Activated naive CD4-positive, alpha-beta T cell treated with anti-CD3 and anti-CD28 coated beads for 36 hours (primary cell): Measurements from ENCODE around the gene ITGAD. TPM values are rescaled to one million over a fixed set of nuclear protein-coding genes. Genes with fewer than 3 reads are reported as not detected.

Source experiments
- CTCF ChIA-PET: fragments of 350-600 bp; sonication (Branson Sonifier 250); formaldehyde crosslinking; loops from one replicate; lab custom pipeline; 2021; ENCODE audit warnings: antibody characterized with exemption; lab: Charles Lee
- DNase-seq: peaks from one replicate; pipeline ENCODE4 v3.0.0-alpha.2; 2020
- H3K27ac Mint-ChIP-seq: one replicate; pipeline ENCODE4 v1.8.0; 2021; ENCODE audit warnings: mild to moderate bottlenecking, mixed read lengths
- H3K27me3 Mint-ChIP-seq: one replicate; pipeline ENCODE4 v1.8.0; 2021; ENCODE audit warnings: low read depth, mixed read lengths
- H3K36me3 Mint-ChIP-seq: one replicate; pipeline ENCODE4 v1.8.0; 2021; ENCODE audit warnings: low read depth, mixed read lengths
- H3K4me1 Mint-ChIP-seq: one replicate; pipeline ENCODE4 v1.8.0; 2021; ENCODE audit warnings: low read depth, mixed read lengths
- H3K4me3 Mint-ChIP-seq: one replicate; pipeline ENCODE4 v1.8.0; 2021; ENCODE audit warnings: mild to moderate bottlenecking, moderate library complexity, mixed read lengths
- H3K9me3 Mint-ChIP-seq: one replicate; pipeline ENCODE4 v1.8.0; 2021; ENCODE audit warnings: mixed read lengths
- intact Hi-C: fragments of 100-400 bp; cut with micrococcal nuclease; formaldehyde crosslinking; loops from one replicate; pipeline ENCODE4 v1.15.1; 2023
- total RNA-seq, 2 experiments: library from RNA; stranded (reverse); gene quantifications; one replicate each; pipeline ENCODE4 v1.2.3, GENCODE V29; 2021

Gene ITGAD
- total RNA-seq, 2 experiments from 2014 or later: not detected

DNA sequence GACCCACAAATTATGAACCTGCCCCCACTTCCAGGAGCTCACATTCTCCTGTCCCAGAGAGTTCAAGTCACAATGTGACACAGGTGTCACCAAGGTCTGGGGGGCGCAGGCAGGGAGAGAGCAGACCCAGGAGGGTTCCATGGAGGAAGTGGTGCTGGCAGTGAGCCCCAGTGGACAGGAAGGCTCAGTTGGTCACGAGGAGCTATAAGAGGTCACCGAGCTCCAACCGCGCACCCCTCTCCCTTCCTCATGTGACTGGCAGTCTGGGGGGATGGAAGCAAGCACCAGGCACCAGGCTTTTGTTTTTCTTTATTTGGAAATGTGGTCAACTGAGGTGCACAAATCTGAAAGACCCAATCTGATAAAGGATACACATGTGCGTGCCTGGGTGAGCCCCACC lies 2.5 kb downstream of the ITGAD start:
- Mint-ChIP-seq H3K27ac (no peak overlapping the region), H3K36me3 (no peaks in the 10 kb centered on the region), H3K27me3 (no peaks in the 10 kb centered on the region), H3K4me3 (no peak overlapping the region), H3K4me1 (no peaks in the 10 kb centered on the region), H3K9me3 (peaks cover 11% of the 10 kb centered on the region)
- DNase-seq: no peak
- CTCF ChIA-PET: interaction anchor here (0.7 kb wide), 1 partner anchor 49 kb away, joined by 3 read pairs; no protein-coding TSS in a partner anchor
- intact Hi-C loops: no loop called here

DNA sequence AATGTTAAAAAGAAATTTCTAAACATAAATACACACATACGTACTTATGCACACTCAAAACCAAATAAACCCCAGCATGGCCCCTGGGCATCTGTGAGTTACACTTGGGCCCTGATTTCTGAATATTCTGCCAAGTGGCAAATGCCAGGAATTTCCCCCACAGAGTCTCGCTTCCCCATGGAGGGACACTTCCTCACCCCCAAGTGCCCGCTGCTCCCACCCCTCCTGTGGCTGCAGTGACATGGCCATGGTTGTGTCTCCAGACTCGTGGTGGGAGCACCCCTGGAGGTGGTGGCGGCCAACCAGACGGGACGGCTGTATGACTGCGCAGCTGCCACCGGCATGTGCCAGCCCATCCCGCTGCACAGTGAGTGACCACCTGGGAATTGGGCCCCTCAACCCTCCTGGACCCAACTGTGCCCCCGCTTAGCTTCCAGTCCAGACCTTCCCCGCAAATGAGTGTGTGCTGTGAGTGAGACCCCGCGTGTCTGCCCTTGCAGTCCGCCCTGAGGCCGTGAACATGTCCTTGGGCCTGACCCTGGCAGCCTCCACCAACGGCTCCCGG lies 4.0 kb downstream of the ITGAD start:
- H3K27me3 Mint-ChIP-seq: no peaks in the 10 kb centered on the region
- H3K27ac Mint-ChIP-seq: no peak overlapping the region
- no peak overlapping the region for H3K4me3 Mint-ChIP-seq
- no peaks in the 10 kb centered on the region for H3K36me3 Mint-ChIP-seq
- DNase-seq: no peak
- intact Hi-C loops: no loop called here
- H3K4me1 Mint-ChIP-seq: no peaks in the 10 kb centered on the region
- CTCF ChIA-PET: no interaction called here
- peaks cover 11% of the 10 kb centered on the region for H3K9me3 Mint-ChIP-seq

- Mint-ChIP-seq H3K27me3 (no peaks in the 10 kb centered on the region), H3K9me3 (peaks cover 11% of the 10 kb centered on the region), H3K4me1 (no peaks in the 10 kb centered on the region), H3K27ac (no peak overlapping the region), H3K36me3 (no peaks in the 10 kb centered on the region), H3K4me3 (no peak overlapping the region)
- intact Hi-C loops: no loop called here
- CTCF ChIA-PET: no interaction called here
- DNase-seq: no peak
Measured at GRCh38 chr16:31397701-31398100, 4.6 kb downstream of the ITGAD start.

DNA sequence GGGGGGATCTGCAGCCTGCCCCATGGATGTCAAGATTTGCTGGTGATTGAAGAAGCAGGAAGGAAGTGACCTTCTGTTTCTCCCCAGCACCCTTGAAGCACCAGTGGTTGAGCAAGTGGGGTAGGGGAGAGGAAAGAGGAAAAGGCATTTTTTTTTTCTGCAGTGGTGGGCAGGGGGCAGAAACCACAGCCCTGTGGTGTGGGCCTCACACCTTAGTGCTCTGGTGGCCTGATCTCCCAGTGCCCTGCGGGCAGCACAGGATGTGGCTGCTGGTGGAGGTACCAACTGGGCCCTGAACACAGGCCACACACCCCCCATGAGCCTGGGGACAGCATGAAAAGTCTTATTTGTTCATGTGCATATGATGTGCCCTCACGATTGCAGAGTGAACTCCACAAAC lies 7.1 kb downstream of the ITGAD start:
- H3K4me1 Mint-ChIP-seq: no peaks in the 10 kb centered on the region
- H3K36me3 Mint-ChIP-seq: no peaks in the 10 kb centered on the region
- H3K4me3 Mint-ChIP-seq: no peak overlapping the region
- H3K27me3 Mint-ChIP-seq: no peaks in the 10 kb centered on the region
- no peak for DNase-seq
- intact Hi-C loops: no loop called here
- no peak overlapping the region for H3K27ac Mint-ChIP-seq
- CTCF ChIA-PET: no interaction called here
- H3K9me3 Mint-ChIP-seq: peaks cover 11% of the 10 kb centered on the region

DNA sequence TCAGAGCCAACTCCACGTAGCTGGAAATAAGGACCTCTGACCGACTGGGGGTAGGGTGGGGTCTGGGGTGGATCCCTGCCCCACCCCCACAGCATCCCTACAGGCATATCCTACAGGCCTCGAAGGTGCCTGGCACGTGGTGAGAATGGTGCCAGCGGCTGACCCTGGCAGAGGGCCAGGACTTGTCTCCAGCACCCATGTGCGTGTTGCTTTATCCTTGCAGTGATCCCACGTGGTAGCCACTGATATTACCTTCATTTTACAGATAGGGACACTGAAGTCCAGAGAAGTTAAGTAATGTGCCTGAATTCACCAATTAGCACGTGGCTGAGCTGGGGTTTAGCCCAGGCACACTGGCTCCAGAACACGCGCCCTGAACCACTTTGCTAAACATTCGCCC lies 8.3 kb downstream of the ITGAD start:
- H3K36me3 Mint-ChIP-seq: no peaks in the 10 kb centered on the region
- no peaks in the 10 kb centered on the region for H3K27me3 Mint-ChIP-seq
- intact Hi-C loops: no loop called here
- H3K27ac Mint-ChIP-seq: no peak overlapping the region
- no peak for DNase-seq
- no peak overlapping the region for H3K4me3 Mint-ChIP-seq
- CTCF ChIA-PET: no interaction called here
- peaks cover 11% of the 10 kb centered on the region for H3K9me3 Mint-ChIP-seq
- no peaks in the 10 kb centered on the region for H3K4me1 Mint-ChIP-seq

- CTCF ChIA-PET: no interaction called here
- Mint-ChIP-seq H3K27ac (no peak overlapping the region), H3K4me3 (no peak overlapping the region), H3K36me3 (no peaks in the 10 kb centered on the region), H3K27me3 (no peaks in the 10 kb centered on the region), H3K9me3 (peaks cover 11% of the 10 kb centered on the region), H3K4me1 (no peaks in the 10 kb centered on the region)
- no peak for DNase-seq
- intact Hi-C loops: no loop called here
Measured at GRCh38 chr16:31402687-31403086, 9.6 kb downstream of the ITGAD start.

DNA sequence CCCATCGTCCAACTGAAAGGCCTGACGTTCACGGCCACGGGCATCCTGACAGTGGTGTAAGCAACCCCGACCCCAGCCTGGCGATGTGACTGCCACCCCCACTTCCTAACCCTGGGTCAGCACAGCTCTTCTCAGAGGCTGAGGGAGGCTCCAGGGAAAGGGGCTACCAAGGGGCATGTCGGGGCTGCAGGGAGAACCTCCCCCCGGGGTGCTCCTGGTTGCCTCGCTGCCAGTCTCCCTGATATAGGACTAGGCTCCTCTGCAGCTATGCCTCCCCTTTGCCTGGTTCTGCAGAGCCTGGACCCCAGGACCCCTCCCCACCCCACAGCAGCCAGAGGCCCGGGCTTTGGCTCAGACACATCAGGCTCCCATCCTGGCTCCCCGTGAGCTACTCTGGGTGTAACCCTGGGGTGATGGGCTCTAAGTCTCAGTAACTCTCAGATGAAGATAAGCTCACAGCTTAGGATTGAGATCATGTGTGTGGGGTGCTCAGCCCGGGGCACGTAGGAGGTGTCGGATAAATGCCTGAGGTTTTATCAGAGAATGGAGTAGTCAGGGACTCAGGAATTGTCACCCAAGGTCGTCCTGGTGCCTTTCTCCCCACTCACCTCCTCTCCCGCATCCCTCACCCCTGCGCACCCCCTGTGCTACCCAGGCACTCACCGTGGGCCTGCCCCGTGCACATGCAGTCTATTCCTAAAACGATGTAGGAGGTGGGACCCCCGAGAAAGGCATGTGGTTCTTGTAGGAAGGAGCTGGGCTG lies 10.6 kb downstream of the ITGAD start:
- Mint-ChIP-seq H3K27ac (no peak overlapping the region), H3K4me1 (no peaks in the 10 kb centered on the region), H3K27me3 (no peaks in the 10 kb centered on the region), H3K4me3 (no peak overlapping the region), H3K36me3 (no peaks in the 10 kb centered on the region), H3K9me3 (peaks cover 11% of the 10 kb centered on the region)
- no peak for DNase-seq
- CTCF ChIA-PET: no interaction called here
- intact Hi-C loops: no loop called here

DNA sequence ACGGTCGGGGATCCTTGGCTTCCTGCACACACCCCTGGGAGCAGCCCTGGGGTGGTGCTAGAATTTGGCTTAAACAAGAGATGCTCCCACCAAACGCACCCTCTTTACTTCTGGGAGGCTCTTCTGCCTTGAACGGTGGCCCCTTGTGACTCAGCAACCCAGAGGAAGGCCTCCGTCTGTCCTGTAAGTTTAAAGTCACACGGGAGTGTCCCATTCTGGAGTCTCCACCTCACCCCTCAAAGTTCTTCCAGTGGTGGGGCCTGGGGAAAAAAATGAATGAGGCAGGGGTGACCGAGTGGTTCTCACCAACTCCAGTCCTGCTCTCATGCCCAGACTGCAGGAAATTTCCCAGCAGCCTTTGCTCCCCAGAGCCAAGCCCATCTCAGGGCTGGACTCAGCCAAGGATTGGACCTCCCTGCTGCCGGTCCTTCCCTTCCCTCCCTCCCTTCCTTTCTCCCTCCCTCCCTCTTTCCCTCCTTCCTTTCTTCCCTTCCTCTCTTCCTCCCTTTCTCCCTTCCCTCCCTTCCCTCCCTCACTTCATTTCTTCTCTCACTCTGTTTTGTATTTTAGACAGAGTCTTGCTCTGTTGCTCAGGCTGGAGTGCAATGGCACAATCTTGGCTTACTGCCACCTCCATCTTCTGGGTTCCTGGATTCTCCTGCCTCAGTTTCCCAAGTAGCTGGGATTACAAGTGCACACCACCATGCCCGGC lies 11.4 kb downstream of the ITGAD start:
- H3K4me1 Mint-ChIP-seq: no peaks in the 10 kb centered on the region
- intact Hi-C loops: no loop called here
- H3K36me3 Mint-ChIP-seq: no peaks in the 10 kb centered on the region
- H3K4me3 Mint-ChIP-seq: no peak overlapping the region
- peaks cover 5% of the 10 kb centered on the region for H3K9me3 Mint-ChIP-seq
- H3K27me3 Mint-ChIP-seq: no peaks in the 10 kb centered on the region
- no peak overlapping the region for H3K27ac Mint-ChIP-seq
- no peak for DNase-seq
- CTCF ChIA-PET: no interaction called here

DNA sequence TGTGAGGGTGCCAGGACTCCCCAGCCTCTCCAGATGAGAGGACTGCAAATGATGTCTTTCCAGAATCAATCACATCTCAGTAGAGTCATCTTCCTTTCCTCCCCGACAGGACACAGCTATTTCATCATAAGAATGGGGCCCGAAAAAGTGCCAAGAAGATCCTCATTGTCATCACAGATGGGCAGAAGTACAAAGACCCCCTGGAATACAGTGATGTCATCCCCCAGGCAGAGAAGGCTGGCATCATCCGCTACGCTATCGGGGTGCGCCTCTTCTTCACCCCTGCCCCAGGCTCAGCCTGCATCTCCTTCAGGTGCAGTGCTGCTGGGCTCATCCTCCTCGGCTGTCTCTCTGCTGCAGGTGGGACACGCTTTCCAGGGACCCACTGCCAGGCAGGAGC lies 14.3 kb downstream of the ITGAD start:
- Mint-ChIP-seq H3K27ac (no peak overlapping the region), H3K4me1 (no peaks in the 10 kb centered on the region), H3K9me3 (no peaks in the 10 kb centered on the region), H3K4me3 (no peak overlapping the region), H3K36me3 (no peaks in the 10 kb centered on the region), H3K27me3 (no peaks in the 10 kb centered on the region)
- CTCF ChIA-PET: interaction anchor here (0.6 to 1.1 kb wide), 2 partner anchors 25 to 236 kb away, joined by 4 read pairs; no protein-coding TSS in a partner anchor
- intact Hi-C loops: no loop called here
- DNase-seq: no peak

- intact Hi-C loops: no loop called here
- Mint-ChIP-seq H3K36me3 (no peaks in the 10 kb centered on the region), H3K9me3 (no peaks in the 10 kb centered on the region), H3K4me1 (no peaks in the 10 kb centered on the region), H3K4me3 (no peak overlapping the region), H3K27ac (no peak overlapping the region), H3K27me3 (no peaks in the 10 kb centered on the region)
- DNase-seq: no peak
- CTCF ChIA-PET: no interaction called here
Measured at GRCh38 chr16:31409433-31409832, 16.3 kb downstream of the ITGAD start.

DNA sequence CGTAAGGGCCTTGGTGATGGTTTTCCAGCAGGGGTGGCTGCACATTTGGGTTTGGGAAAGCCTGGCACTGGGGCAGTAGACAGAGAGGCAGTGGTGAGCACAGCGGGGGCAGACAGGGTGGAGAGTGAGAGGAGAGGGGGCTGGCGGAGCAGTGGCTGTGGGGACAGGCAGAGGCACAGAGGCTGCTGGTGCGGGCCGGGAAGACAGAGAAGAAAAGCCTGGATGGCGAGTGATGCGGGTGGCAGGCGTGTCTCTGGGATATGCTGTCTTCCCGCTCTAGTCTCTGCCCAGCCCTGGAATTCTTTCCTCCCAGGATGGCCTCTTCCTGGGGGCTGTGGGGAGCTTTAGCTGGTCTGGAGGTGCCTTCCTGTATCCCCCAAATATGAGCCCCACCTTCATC lies 16.9 kb downstream of the ITGAD start:
- H3K9me3 Mint-ChIP-seq: no peaks in the 10 kb centered on the region
- H3K4me1 Mint-ChIP-seq: no peaks in the 10 kb centered on the region
- no peak overlapping the region for H3K4me3 Mint-ChIP-seq
- H3K36me3 Mint-ChIP-seq: no peaks in the 10 kb centered on the region
- CTCF ChIA-PET: no interaction called here
- H3K27ac Mint-ChIP-seq: no peak overlapping the region
- DNase-seq: no peak
- intact Hi-C loops: no loop called here
- H3K27me3 Mint-ChIP-seq: no peaks in the 10 kb centered on the region

DNA sequence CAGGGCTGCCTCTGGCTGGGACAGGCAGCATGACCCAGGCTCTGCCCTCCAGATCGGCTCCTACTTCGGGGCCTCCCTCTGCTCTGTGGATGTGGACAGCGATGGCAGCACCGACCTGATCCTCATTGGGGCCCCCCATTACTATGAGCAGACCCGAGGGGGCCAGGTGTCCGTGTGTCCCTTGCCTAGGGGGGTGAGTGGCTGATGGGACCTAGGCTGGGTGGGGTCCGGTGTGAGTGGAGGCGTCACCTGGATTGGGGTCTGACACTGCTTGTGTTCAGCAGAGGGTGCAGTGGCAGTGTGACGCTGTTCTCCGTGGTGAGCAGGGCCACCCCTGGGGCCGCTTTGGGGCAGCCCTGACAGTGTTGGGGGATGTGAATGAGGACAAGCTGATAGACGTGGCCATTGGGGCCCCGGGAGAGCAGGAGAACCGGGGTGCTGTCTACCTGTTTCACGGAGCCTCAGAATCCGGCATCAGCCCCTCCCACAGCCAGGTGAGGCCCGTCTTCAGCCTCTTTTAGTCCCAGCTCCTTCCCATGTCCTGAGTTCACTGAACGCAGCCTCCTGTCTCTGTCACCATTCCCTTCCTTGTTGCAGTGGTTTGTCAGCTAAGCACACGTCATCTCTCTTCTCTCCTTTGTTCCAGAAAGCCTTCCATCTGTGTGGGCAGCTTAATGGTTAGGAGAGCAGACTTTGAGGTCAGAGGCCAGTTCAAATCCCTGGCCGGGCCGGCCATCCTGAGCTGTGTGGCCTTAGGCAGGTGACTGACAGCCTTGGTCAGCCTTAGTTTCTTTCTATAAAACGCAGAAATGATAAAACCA lies 18.1 kb downstream of the ITGAD start:
- Mint-ChIP-seq H3K27me3 (no peaks in the 10 kb centered on the region), H3K4me3 (no peak overlapping the region), H3K36me3 (no peaks in the 10 kb centered on the region), H3K9me3 (no peaks in the 10 kb centered on the region), H3K4me1 (no peaks in the 10 kb centered on the region), H3K27ac (no peak overlapping the region)
- intact Hi-C loops: no loop called here
- CTCF ChIA-PET: no interaction called here
- no peak for DNase-seq
